MCF 10A (cell line): ENCODE results near the gene ZDHHC11. TPM values are rescaled to one million over a fixed set of nuclear protein-coding genes. Genes with fewer than 3 reads are reported as not detected.
"Not testable (repeated sequence)": the region's sequence is repeated elsewhere in the genome, so short reads cannot be mapped to it uniquely, and the experiment has no call there.

Source experiments
- BruUV-seq: library from RNA; stranded (reverse); fragments of 400-500 nt; replicated peaks from 2 replicates; lab custom pipeline; 2021; lab: Mats Ljungman, UMichigan
- CTCF ChIA-PET: fragments of 300-600 bp; sonication (Branson Sonifier 250); formaldehyde crosslinking; extraction: SDS; loops from one replicate; lab custom pipeline; 2021; ENCODE audit warnings: antibody characterized with exemption, inconsistent platforms; lab: Yijun Ruan, JAX
- POLR2A ChIA-PET: fragments of 300-600, 350-650 bp; sonication (Branson Sonifier 250); formaldehyde crosslinking; extraction: SDS; loops from one replicate; lab custom pipeline; 2020; ENCODE audit warnings: antibody characterized with exemption, inconsistent platforms; lab: Yijun Ruan, JAX
- DNase-seq: peaks from one replicate; pipeline ENCODE4 v3.0.0-alpha.2; 2018; ENCODE audit not compliant: unreplicated experiment
- H3K27ac Mint-ChIP-seq: one replicate; pipeline ENCODE4 v1.8.0; 2022; ENCODE audit warnings: mild to moderate bottlenecking, low read depth, mixed read lengths; ENCODE audit not compliant: unreplicated experiment
- H3K27me3 Mint-ChIP-seq: one replicate; pipeline ENCODE4 v1.8.0; 2022; ENCODE audit warnings: mixed read lengths; ENCODE audit not compliant: insufficient read depth, unreplicated experiment
- H3K36me3 Mint-ChIP-seq: one replicate; pipeline ENCODE4 v1.8.0; 2022; ENCODE audit warnings: mild to moderate bottlenecking, moderate library complexity, mixed read lengths; ENCODE audit not compliant: insufficient read depth, unreplicated experiment
- H3K4me1 Mint-ChIP-seq: one replicate; pipeline ENCODE4 v1.8.0; 2022; ENCODE audit warnings: mixed read lengths; ENCODE audit not compliant: insufficient read depth, unreplicated experiment
- H3K4me3 Mint-ChIP-seq: one replicate; pipeline ENCODE4 v1.8.0; 2022; ENCODE audit warnings: mild to moderate bottlenecking, moderate library complexity, mixed read lengths; ENCODE audit not compliant: unreplicated experiment
- H3K9me3 Mint-ChIP-seq: one replicate; pipeline ENCODE4 v1.8.0; 2022; ENCODE audit warnings: mixed read lengths; ENCODE audit not compliant: unreplicated experiment
- intact Hi-C: fragments of 100-400 bp; cut with micrococcal nuclease; formaldehyde crosslinking; loops from 2 replicates; pipeline ENCODE4 v1.14.1; 2022
- total RNA-seq: library from RNA; stranded (reverse); gene quantifications from 2 replicates; pipeline ENCODE4 v1.2.3, GENCODE V29; 2022
- TF ChIP-seq, protein P1 (sequence below): fragments of 200-600 bp; IDR thresholded peaks from one replicate; pipeline ENCODE4 v1.8.0; 2022; ENCODE audit warnings: antibody characterized with exemption, mild to moderate bottlenecking; ENCODE audit not compliant: unreplicated experiment

ZDHHC11 gene
- total RNA-seq, 1 experiment from 2014 or later: 2.0 TPM

DNA sequence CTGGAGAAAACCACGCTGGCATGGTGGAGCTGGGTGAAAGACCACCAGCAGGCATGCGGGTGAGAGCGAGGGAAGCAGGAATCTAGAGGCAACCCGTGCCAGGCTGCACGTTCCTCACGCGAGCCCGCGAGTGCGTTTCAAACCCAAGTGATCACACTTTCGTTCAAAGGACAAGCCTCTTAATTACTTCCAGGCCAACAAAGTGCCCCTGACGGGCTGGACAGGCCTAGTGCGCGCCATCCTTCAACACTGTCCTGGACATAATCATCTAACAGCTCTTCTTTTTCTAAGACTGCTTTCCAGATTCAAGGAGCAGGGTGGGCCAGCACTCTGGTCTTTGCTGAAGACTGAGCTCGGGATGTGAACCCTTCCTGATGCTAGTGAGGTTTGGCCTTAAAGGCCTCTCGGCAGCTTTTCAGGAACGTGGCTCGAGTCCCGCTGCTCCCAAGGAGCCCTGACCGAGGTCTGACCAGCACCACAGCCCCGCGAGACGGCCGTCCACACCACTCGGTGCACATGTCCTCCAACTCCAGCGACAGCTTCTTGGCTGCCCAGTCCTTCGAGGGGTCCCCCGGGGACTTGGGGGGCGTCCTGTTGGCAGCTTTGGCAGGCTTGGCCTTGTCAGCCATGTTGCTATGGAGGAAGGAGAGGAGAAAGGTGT, 81.2 kb downstream of the ZDHHC11 start:
- H3K4me3 Mint-ChIP-seq, H3K9me3 Mint-ChIP-seq, H3K27me3 Mint-ChIP-seq, H3K27ac Mint-ChIP-seq, DNase-seq, CTCF ChIA-PET, H3K4me1 Mint-ChIP-seq, intact Hi-C loops, H3K36me3 Mint-ChIP-seq, POLR2A ChIA-PET, BruUV-seq: not testable (repeated sequence)

DNA sequence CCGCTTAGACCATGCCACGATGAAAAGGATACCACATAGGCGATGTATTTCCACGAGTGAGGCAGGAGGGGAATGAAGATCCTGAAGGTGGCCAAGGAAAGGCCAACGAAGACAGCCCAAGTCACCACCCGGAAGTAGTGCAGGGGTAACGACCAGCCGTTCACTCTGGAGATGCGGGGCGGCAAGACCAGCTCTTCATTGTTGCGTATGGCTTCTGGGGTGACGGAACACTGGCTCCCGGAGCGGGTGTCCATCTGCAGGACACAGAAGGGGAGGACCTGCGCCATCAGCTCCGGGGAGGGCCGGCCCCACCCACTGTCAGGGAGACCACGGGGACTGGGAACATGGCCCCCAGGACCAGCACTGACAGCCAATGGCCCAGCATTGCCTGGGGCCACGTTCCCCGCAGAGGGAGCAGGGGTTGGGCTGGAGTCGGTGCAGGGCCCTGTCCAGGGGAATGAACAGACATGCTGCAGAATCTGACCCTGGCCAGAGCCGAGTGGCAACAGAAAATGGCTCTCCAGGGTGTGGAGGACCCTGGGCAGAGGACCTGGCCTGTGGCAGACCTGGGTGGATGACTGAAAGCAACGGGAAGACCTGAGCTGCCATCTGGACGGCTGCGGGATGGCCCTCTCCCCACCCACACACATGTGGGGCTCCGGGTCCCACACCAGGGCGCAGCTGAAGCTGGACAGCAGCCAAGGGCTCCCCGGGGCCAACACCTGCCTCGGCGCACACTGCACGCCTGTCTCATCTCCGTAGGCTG, 83.9 kb downstream of the ZDHHC11 start:
- H3K27ac Mint-ChIP-seq: no peak overlapping the region
- ChIA-PET POLR2A (no interaction called here), CTCF (interaction anchor here (0.7 kb wide), 1 partner anchor 314 kb away, joined by 4 read pairs; no protein-coding TSS in a partner anchor)
- no peaks in the 10 kb centered on the region for H3K4me1 Mint-ChIP-seq
- TF ChIP-seq, protein P1, sequence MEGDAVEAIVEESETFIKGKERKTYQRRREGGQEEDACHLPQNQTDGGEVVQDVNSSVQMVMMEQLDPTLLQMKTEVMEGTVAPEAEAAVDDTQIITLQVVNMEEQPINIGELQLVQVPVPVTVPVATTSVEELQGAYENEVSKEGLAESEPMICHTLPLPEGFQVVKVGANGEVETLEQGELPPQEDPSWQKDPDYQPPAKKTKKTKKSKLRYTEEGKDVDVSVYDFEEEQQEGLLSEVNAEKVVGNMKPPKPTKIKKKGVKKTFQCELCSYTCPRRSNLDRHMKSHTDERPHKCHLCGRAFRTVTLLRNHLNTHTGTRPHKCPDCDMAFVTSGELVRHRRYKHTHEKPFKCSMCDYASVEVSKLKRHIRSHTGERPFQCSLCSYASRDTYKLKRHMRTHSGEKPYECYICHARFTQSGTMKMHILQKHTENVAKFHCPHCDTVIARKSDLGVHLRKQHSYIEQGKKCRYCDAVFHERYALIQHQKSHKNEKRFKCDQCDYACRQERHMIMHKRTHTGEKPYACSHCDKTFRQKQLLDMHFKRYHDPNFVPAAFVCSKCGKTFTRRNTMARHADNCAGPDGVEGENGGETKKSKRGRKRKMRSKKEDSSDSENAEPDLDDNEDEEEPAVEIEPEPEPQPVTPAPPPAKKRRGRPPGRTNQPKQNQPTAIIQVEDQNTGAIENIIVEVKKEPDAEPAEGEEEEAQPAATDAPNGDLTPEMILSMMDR: no peak
- H3K36me3 Mint-ChIP-seq: no peaks in the 10 kb centered on the region
- H3K27me3 Mint-ChIP-seq: no peaks in the 10 kb centered on the region
- intact Hi-C loops: no loop called here
- no peaks in the 10 kb centered on the region for H3K9me3 Mint-ChIP-seq
- no peak for DNase-seq
- no peak overlapping the region for H3K4me3 Mint-ChIP-seq
- BruUV-seq: no TSS peak

DNA sequence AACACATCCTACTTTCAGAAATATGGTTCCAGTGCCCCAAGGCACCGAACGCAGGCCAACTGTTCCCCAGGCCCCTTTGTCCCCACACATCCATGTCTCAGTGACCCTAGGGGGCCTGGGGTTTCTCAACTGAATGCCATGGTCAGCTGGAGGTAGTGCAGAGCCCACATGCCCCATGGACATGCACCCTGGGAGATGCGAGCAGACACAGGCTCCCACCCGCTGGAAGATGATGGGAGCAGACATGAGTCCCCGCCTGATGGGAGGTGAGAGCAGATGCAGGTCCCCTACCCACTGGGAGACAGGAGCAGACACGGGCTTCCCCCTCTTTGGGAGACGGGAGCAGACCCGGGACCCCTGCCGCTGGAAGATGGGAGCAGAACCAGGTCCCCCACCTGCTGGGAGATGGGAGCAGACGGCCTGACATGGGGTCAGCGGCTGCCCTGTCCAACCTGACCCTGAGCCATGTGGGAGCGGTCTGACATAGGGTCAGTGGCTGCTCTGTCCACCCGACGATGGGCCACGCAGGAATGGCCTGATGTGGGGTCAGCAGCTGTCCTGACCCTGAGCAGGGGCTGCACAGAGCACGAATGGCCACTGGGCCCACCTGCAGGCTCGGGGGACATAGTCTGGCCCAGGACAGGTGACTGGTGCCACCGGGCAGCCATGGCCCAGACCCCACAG, 84.7 kb downstream of the ZDHHC11 start:
- H3K27ac Mint-ChIP-seq: no peak overlapping the region
- H3K4me3 Mint-ChIP-seq: no peak overlapping the region
- POLR2A ChIA-PET: no interaction called here
- no peaks in the 10 kb centered on the region for H3K27me3 Mint-ChIP-seq
- intact Hi-C loops: no loop called here
- no peaks in the 10 kb centered on the region for H3K9me3 Mint-ChIP-seq
- DNase-seq: no peak
- BruUV-seq: no TSS peak
- H3K4me1 Mint-ChIP-seq: no peaks in the 10 kb centered on the region
- CTCF ChIA-PET: interaction anchor here (0.7 kb wide), 1 partner anchor 313 kb away, joined by 4 read pairs; no protein-coding TSS in a partner anchor
- TF ChIP-seq, protein P1: no peak
- H3K36me3 Mint-ChIP-seq: no peaks in the 10 kb centered on the region

DNA sequence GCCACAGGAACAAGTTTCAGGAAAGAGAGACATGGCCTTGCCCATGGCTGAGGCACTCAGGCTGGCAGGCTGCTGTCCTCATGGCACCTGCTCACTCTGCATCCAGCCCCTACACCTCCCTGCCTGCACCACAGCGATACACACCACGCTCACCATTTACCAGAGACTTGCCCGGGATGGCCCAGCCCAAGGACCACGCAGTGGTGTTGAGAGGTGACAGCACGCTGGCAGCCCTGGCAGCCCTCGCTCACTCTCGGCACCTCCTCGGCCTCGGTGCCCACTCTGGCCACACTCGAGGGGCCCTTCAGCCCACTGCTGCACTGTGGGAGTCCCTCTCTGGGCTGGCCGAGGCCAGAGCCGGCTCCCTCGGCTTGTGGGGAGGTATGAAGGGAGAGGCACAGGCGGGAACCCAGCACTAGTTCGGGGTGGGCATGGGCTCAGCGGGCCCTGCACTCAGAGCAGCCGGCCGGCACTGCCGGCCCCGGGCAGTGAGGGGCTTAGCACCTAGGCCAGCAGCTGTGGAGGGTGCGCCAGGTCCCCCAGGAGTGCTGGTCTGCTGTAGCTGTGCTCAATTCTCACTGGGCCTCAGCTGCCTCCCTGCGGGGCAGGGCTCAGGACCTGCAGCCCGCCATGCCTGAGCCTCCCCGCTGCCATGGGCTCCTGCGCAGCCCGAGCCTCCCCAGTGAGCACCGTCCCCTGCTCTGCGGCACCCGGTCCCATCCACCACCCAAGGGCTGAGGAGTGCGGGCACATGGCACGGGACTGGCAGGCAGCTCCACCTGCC, 86.6 kb downstream of the ZDHHC11 start:
- DNase-seq: no peak

More for the DNA sequence above, 86.6 kb downstream of the ZDHHC11 start:
- H3K36me3 Mint-ChIP-seq: no peaks in the 10 kb centered on the region
- intact Hi-C loops: no loop called here
- POLR2A ChIA-PET: no interaction called here
- CTCF ChIA-PET: no interaction called here
- TF ChIP-seq, protein P1: no peak
- no peak overlapping the region for H3K4me3 Mint-ChIP-seq
- no peak overlapping the region for H3K27ac Mint-ChIP-seq
- no peaks in the 10 kb centered on the region for H3K4me1 Mint-ChIP-seq
- no peaks in the 10 kb centered on the region for H3K9me3 Mint-ChIP-seq
- H3K27me3 Mint-ChIP-seq: no peaks in the 10 kb centered on the region
- no TSS peak for BruUV-seq
